ENCODE measurements around the gene TMED3. TPM values are rescaled to one million over a fixed set of nuclear protein-coding genes. Genes with fewer than 3 reads are reported as not detected.
A peak's percentile ranks its signal among the peaks of the same experiment; 100 is the strongest.

The TMED3 gene
- total RNA-seq, 1 experiment from 2014 or later = 51.6 TPM

- Histone ChIP-seq H3K27me3 (replicated peaks; ENCODE audit: insufficient read depth, low read depth, low read length, poor library complexity) (no peaks in the 10 kb centered on the region), H3K27ac (ENCODE audit: low read depth, low read length, poor library complexity, severe bottlenecking) (no peak overlapping the region), H3K9me3 (ENCODE audit: low read depth, low read length, poor library complexity, severe bottlenecking) (no peaks in the 10 kb centered on the region), H3K36me3 (ENCODE audit: insufficient read depth, low read length, poor library complexity, severe bottlenecking) (peaks cover 18% of the 10 kb centered on the region), H3K4me1 (ENCODE audit: insufficient read depth, low read length, poor library complexity, severe bottlenecking) (no peaks in the 10 kb centered on the region), H3K4me3 (ENCODE audit: low read depth, low read length, poor library complexity, severe bottlenecking) (no peak overlapping the region)
- POLR2A ChIA-PET (ENCODE audit: low non-redundant PET) = no interaction called here
- intact Hi-C loops (cut with micrococcal nuclease; ENCODE audit: unreplicated experiment) = no loop called here
- BruUV-seq (replicated peaks) = TSS peak; percentile 22
- no peak for TF ChIP-seq EZH2 (IDR thresholded peaks at IDR 0.05; ENCODE audit: borderline replicate concordance, low read depth, low read length, poor library complexity, severe bottlenecking)
- CTCF ChIA-PET = no interaction called here
- no peak for DNase-seq (ENCODE audit: low spot score)
Observed at GRCh38 chr15:79322306-79322705, 11.4 kb downstream of the TMED3 start.

- ChIA-PET POLR2A (ENCODE audit: low non-redundant PET) (no interaction called here), CTCF (no interaction called here)
- Histone ChIP-seq H3K27me3 (replicated peaks; ENCODE audit: insufficient read depth, low read depth, low read length, poor library complexity) (no peaks in the 10 kb centered on the region), H3K36me3 (ENCODE audit: insufficient read depth, low read length, poor library complexity, severe bottlenecking) (peaks cover 13% of the 10 kb centered on the region), H3K4me1 (ENCODE audit: insufficient read depth, low read length, poor library complexity, severe bottlenecking) (no peaks in the 10 kb centered on the region), H3K9me3 (ENCODE audit: low read depth, low read length, poor library complexity, severe bottlenecking) (no peaks in the 10 kb centered on the region), H3K27ac (ENCODE audit: low read depth, low read length, poor library complexity, severe bottlenecking) (no peak overlapping the region), H3K4me3 (ENCODE audit: low read depth, low read length, poor library complexity, severe bottlenecking) (no peak overlapping the region)
- TF ChIP-seq EZH2 (IDR thresholded peaks at IDR 0.05; ENCODE audit: borderline replicate concordance, low read depth, low read length, poor library complexity, severe bottlenecking) (no peak), CTCF (conservative IDR thresholded peaks at IDR 0.05; ENCODE audit: low read depth, low read length) (no peak)
- BruUV-seq (replicated peaks) = no TSS peak
- intact Hi-C loops (cut with micrococcal nuclease; ENCODE audit: unreplicated experiment) = no loop called here
- DNase-seq (ENCODE audit: low spot score) = no peak
Observed at GRCh38 chr15:79322945-79323344, 12.0 kb downstream of the TMED3 start.

GRCh38 chr15:79329171-79329611, 18.3 kb downstream of the TMED3 start:
- CTCF ChIA-PET = no interaction called here
- H3K36me3 ChIP-seq (ENCODE audit: insufficient read depth, low read length, poor library complexity, severe bottlenecking) = no peaks in the 10 kb centered on the region
- H3K27me3 ChIP-seq (replicated peaks; ENCODE audit: insufficient read depth, low read depth, low read length, poor library complexity) = no peaks in the 10 kb centered on the region
- no peak overlapping the region for H3K4me3 ChIP-seq (ENCODE audit: low read depth, low read length, poor library complexity, severe bottlenecking)
- peak; percentile 18 for DNase-seq (ENCODE audit: low spot score)
- no peaks in the 10 kb centered on the region for H3K9me3 ChIP-seq (ENCODE audit: low read depth, low read length, poor library complexity, severe bottlenecking)
- peak overlapping the region; percentile 42 for H3K27ac ChIP-seq (ENCODE audit: low read depth, low read length, poor library complexity, severe bottlenecking)
- POLR2A ChIA-PET (ENCODE audit: low non-redundant PET) = no interaction called here
- intact Hi-C loops (cut with micrococcal nuclease; ENCODE audit: unreplicated experiment) = no loop called here
- TF ChIP-seq CTCF (conservative IDR thresholded peaks at IDR 0.05; ENCODE audit: low read depth, low read length) (no peak), EZH2 (IDR thresholded peaks at IDR 0.05; ENCODE audit: borderline replicate concordance, low read depth, low read length, poor library complexity, severe bottlenecking) (no peak)
- H3K4me1 ChIP-seq (ENCODE audit: insufficient read depth, low read length, poor library complexity, severe bottlenecking) = no peaks in the 10 kb centered on the region
- BruUV-seq (replicated peaks) = no TSS peak

- DNase-seq (ENCODE audit: low spot score) = no peak
- CTCF ChIA-PET = no interaction called here
- POLR2A ChIA-PET (ENCODE audit: low non-redundant PET) = no interaction called here
- BruUV-seq (replicated peaks) = no TSS peak
- no peaks in the 10 kb centered on the region for H3K36me3 ChIP-seq (ENCODE audit: insufficient read depth, low read length, poor library complexity, severe bottlenecking)
- intact Hi-C loops (cut with micrococcal nuclease; ENCODE audit: unreplicated experiment) = no loop called here
- no peaks in the 10 kb centered on the region for H3K9me3 ChIP-seq (ENCODE audit: low read depth, low read length, poor library complexity, severe bottlenecking)
- H3K27me3 ChIP-seq (replicated peaks; ENCODE audit: insufficient read depth, low read depth, low read length, poor library complexity) = no peaks in the 10 kb centered on the region
- H3K4me1 ChIP-seq (ENCODE audit: insufficient read depth, low read length, poor library complexity, severe bottlenecking) = no peaks in the 10 kb centered on the region
- H3K4me3 ChIP-seq (ENCODE audit: low read depth, low read length, poor library complexity, severe bottlenecking) = no peak overlapping the region
- H3K27ac ChIP-seq (ENCODE audit: low read depth, low read length, poor library complexity, severe bottlenecking) = no peak overlapping the region
- TF ChIP-seq EZH2 (IDR thresholded peaks at IDR 0.05; ENCODE audit: borderline replicate concordance, low read depth, low read length, poor library complexity, severe bottlenecking) = no peak
Observed at GRCh38 chr15:79332824-79333510, 22.1 kb downstream of the TMED3 start.
